Transverse colon (tissue), 4 donors: Measurements from ENCODE around the gene MGAT5. TPM values are rescaled to one million over a fixed set of nuclear protein-coding genes. Genes with fewer than 3 reads are reported as not detected.

Experiments used
- DNase-seq: peaks from one replicate; pipeline ENCODE4 v3.0.0-alpha.2; 2019
- H3K27ac ChIP-seq, 4 donors: fragments of 200-600 bp; sonication (generic); 2 replicates each; pipeline ENCODE4 v1.5.1; 2016 to 2018; ENCODE audit warnings: inconsistent platforms in 4 of 4
- H3K27me3 ChIP-seq: fragments of 200-600 bp; sonication (generic); 2 replicates; pipeline ENCODE4 v1.5.1; 2017; ENCODE audit warnings: inconsistent platforms
- H3K36me3 ChIP-seq, 4 donors: fragments of 200-600 bp; sonication (generic); 2 replicates each; pipeline ENCODE4 v1.5.1; 2017 to 2019; ENCODE audit warnings: inconsistent platforms in 4 of 4
- H3K4me1 ChIP-seq, 4 donors: fragments of 200-600 bp; sonication (generic); 2 replicates each; pipeline ENCODE4 v1.5.1; 2017 to 2020; ENCODE audit warnings: inconsistent platforms in 4 of 4
- H3K4me3 ChIP-seq, 4 donors: fragments of 200-600 bp; sonication (generic); 1 replicate in 1 of 4; 2 replicates in 3 of 4; pipeline versions ENCODE4 v1.5.1 to v1.6.1; 2017 to 2019; ENCODE audit warnings: inconsistent platforms in 4 of 4
- H3K9me3 ChIP-seq, 2 donors: fragments of 200-600 bp; sonication (generic); 2 replicates each; pipeline ENCODE4 v1.5.1; 2017 to 2019; ENCODE audit warnings: inconsistent platforms in 2 of 2
- CTCF ChIP-seq, 5 experiments: fragments of 200-600 bp in 3 of 5; fragments of 450-650 bp in 2 of 5; sonication (generic) in 3 of 5; IDR thresholded peaks; 1 replicate in 2 of 5; 2 replicates in 3 of 5; pipeline ENCODE4 v1.5.1; 2016 to 2017; ENCODE audit warnings: antibody characterized with exemption in 5 of 5, inconsistent platforms in 3 of 5, mild to moderate bottlenecking in 2 of 5, moderate library complexity in 1 of 5
- EP300 ChIP-seq: sonication (generic); formaldehyde crosslinking; IDR thresholded peaks from one replicate; pipeline ENCODE4 v1.6.1; 2017; ENCODE audit warnings: antibody characterized with exemption, low read depth
- POLR2A ChIP-seq: fragments of 450-650 bp; IDR thresholded peaks from one replicate; pipeline ENCODE4 v1.6.1; 2016; ENCODE audit warnings: antibody characterized with exemption, mild to moderate bottlenecking, moderate library complexity
- POLR2AphosphoS5 ChIP-seq, 3 donors: sonication (generic); formaldehyde crosslinking; IDR thresholded peaks; one replicate each; pipeline ENCODE4 v1.6.1; 2016; ENCODE audit warnings: antibody characterized with exemption in 3 of 3
- WGBS, 2 donors: methylation state at CpG; one replicate each; pipeline ENCODE4 v1.1.5; 2018; ENCODE audit warnings: low coverage in 1 of 2; 5-methylcytosine and 5-hydroxymethylcytosine counted together
- in situ Hi-C, 4 donors: fragments of 200-750 bp; cut with MboI; loops; one replicate each; pipeline versions ENCODE4 v1.15.0 to v1.15.1; 2017; ENCODE audit warnings: low sequenced_read_pairs in 3 of 4, low pct_ligation_motif_present in 1 of 4, low pct_unique_long_range_greater_than_20kb in 1 of 4
- intact Hi-C: fragments of 100-400 bp; cut with DNase I; formaldehyde crosslinking; loops from one replicate; pipeline ENCODE4 v1.15.1; 2023; ENCODE audit warnings: low total_unique reads
- total RNA-seq, 4 donors: library from RNA; depleted of rRNA; stranded (reverse); fragments of >200 nt; gene quantifications; one replicate each; pipeline ENCODE4 v1.1.0, GENCODE V29; 2016

Gene MGAT5
- total RNA-seq, 4 donors from 2014 or later: 23.6 to 67.6 (median 55.2) TPM

- intact Hi-C loops (no loop called here), in situ Hi-C loops (no loop called here)
- no peak overlapping the region for H3K4me3 ChIP-seq
- TF ChIP-seq POLR2AphosphoS5 (IDR thresholded peaks at IDR 0.05) (no peak), CTCF (IDR thresholded peaks at IDR 0.05) (no peak), POLR2A (no peak), EP300 (no peak)
- H3K27me3 ChIP-seq: no peaks in the 10 kb centered on the region
- H3K36me3 ChIP-seq: no peaks in the 10 kb centered on the region
- DNase-seq: no peak
- WGBS, 2 donors: 66 to 79% methylated on average over 4 of the region's 4 CpGs
- no peak overlapping the region for H3K27ac ChIP-seq
- no peaks in the 10 kb centered on the region for H3K9me3 ChIP-seq
- H3K4me1 ChIP-seq: peaks cover 6 to 28% (median 13%) of the 10 kb centered on the region in 4 donors
Measured at GRCh38 chr2:134252092-134252750, 1.7 kb upstream of the MGAT5 start.

- intact Hi-C loops (no loop called here), in situ Hi-C loops (no loop called here)
- Histone ChIP-seq H3K9me3 (no peaks in the 10 kb centered on the region), H3K4me3 (no peak overlapping the region), H3K27me3 (no peaks in the 10 kb centered on the region), H3K36me3 (no peaks in the 10 kb centered on the region), H3K27ac (peak overlapping the region in 1 of 4 donors; percentile 53), H3K4me1 (peaks cover 6 to 33% (median 13%) of the 10 kb centered on the region in 4 donors)
- 90% methylated on average over 4 of the region's 4 CpGs; no CpG with 5 or more reads in 1 of the 2 donors for WGBS, 2 donors
- TF ChIP-seq POLR2A (no peak), CTCF (IDR thresholded peaks at IDR 0.05) (no peak), POLR2AphosphoS5 (IDR thresholded peaks at IDR 0.05) (no peak), EP300 (no peak)
- no peak for DNase-seq
Measured at GRCh38 chr2:134253117-134253704, 661 bp upstream of the MGAT5 start.

- Histone ChIP-seq H3K4me1 (peaks cover 6 to 49% (median 17%) of the 10 kb centered on the region in 4 donors), H3K27ac (no peak overlapping the region), H3K27me3 (no peaks in the 10 kb centered on the region), H3K4me3 (no peak overlapping the region), H3K9me3 (no peaks in the 10 kb centered on the region), H3K36me3 (no peaks in the 10 kb centered on the region)
- in situ Hi-C loops (no loop called here), intact Hi-C loops (no loop called here)
- no peak for DNase-seq
- TF ChIP-seq CTCF (IDR thresholded peaks at IDR 0.05) (no peak), EP300 (no peak), POLR2AphosphoS5 (IDR thresholded peaks at IDR 0.05) (no peak), POLR2A (no peak)
Measured at GRCh38 chr2:134254824-134255223, 952 bp downstream of the MGAT5 start.

- DNase-seq: no peak
- Histone ChIP-seq H3K36me3 (no peaks in the 10 kb centered on the region), H3K4me3 (no peak overlapping the region), H3K27ac (no peak overlapping the region), H3K4me1 (peaks cover 11 to 64% (median 23%) of the 10 kb centered on the region in 4 donors), H3K9me3 (no peaks in the 10 kb centered on the region), H3K27me3 (no peaks in the 10 kb centered on the region)
- TF ChIP-seq POLR2A (no peak), POLR2AphosphoS5 (IDR thresholded peaks at IDR 0.05) (no peak), EP300 (no peak), CTCF (IDR thresholded peaks at IDR 0.05) (no peak)
- in situ Hi-C loops (no loop called here), intact Hi-C loops (no loop called here)
- WGBS, 2 donors: 88% methylated on average over 1 to 2 of the region's 2 CpGs
Measured at GRCh38 chr2:134256956-134257355, 3.1 kb downstream of the MGAT5 start.
